Left hindlimb (tissue), 1 donor: Measurements from ENCODE around the gene CAST.
A peak's percentile ranks its signal among the peaks of the same experiment; 100 is the strongest.
"Not testable (repeated sequence)": the region's sequence is repeated elsewhere in the genome, so short reads cannot be mapped to it uniquely, and the experiment has no call there.

ENCODE experiments used
- DNase-seq: peaks from one replicate; pipeline ENCODE4 v3.0.0-alpha.2; 2018

Gene CAST, protein sequence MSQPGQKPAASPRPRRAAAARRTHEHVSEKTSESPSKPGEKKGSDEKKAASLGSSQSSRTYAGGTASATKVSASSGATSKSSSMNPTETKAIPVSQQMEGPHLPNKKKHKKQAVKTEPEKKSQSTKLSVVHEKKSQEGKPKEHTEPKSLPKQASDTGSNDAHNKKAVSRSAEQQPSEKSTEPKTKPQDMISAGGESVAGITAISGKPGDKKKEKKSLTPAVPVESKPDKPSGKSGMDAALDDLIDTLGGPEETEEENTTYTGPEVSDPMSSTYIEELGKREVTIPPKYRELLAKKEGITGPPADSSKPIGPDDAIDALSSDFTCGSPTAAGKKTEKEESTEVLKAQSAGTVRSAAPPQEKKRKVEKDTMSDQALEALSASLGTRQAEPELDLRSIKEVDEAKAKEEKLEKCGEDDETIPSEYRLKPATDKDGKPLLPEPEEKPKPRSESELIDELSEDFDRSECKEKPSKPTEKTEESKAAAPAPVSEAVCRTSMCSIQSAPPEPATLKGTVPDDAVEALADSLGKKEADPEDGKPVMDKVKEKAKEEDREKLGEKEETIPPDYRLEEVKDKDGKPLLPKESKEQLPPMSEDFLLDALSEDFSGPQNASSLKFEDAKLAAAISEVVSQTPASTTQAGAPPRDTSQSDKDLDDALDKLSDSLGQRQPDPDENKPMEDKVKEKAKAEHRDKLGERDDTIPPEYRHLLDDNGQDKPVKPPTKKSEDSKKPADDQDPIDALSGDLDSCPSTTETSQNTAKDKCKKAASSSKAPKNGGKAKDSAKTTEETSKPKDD

DNA sequence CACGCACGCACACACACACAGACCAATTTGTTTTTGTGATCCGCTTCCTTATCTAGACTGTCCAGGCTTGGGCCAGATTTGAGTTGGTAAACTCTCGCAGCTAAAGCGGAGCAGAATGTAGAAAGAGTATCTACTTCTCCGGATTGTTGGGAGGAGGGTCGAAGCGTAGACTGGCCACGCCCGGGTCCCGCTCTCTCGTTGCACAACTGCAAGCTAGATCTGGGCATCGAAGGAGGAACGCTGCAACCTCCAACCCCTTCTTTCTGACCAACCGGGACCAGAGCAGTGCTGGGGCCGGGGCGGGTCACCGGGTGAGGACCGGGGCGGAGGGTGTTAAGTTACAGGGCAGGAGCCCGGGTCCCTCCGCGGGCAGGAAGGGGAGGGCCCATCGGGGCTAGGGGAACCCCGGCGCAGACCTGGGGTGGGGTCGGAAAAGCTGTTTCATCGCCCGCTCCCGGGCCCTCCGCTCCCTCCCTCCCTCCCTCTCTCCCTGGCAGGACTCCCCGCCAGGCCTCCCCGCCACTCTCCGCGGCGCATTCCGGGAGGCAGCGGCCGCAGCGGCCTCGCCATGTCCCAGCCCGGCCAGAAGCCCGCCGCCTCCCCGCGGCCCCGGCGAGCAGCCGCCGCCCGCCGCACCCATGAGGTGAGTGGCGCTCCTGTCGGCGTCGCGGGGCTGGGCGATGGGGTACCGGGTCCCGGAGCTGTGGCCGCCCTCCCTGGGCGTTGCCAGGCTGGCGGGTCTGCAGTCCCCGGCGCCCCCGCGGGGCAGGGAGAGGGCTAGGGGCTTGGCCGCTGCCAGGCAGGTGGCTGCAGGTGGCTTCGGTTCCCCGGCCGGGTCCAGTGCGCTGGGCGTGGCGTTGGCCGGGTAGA lies at the start of gene CAST:
CAST (plus strand) TSS at position 522 of the 870 bp plus-strand sequence; CDS start at position 569, 47 bp downstream.
- peak; percentile 90 for DNase-seq

DNA sequence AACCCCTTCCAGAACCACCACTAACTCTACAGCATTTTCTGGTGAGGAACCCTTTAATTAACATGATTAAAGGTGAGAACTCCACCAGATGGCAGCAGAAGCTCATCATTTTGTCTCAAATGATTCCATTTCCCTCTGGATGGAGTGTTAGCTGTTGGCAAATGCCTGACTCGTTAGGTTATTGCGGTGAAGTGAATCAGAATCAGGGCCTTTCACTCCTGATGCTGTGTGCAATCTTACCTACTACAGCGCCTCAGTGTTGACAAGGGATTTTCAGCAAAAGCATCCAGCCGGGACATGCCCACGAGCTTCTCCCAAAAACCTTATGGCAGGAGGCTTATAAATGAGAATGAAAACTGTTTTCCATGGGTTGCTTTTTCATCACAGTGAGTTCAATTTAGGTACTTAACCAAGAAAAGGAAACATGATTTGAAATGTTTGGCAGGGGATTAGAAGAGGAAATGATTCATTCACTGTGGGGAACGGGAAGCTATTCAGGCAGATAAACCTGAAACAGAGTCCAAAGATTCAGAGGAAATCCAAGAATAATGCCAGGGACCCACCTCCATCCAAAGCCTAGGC lies 48.0 kb upstream of the CAST start:
- DNase-seq: peak; percentile 47

DNA sequence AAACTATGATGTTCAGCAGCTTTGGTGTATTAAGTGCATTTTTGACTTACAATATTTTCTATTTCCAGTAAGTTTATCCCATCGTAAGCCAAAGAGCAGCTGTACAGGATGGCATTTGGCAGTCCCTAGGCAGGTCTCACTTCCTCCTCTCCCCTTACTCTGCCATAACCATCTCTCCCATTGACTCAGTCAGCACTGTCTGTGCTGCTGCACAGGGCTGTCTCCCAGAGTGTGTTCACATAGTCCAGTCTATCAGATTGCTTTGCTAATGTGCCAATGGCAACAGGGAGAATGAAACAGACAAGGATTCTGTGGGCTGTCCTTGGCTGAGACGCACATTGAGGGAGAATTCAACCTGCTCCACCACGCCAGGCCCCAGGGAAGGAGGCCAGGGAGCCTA lies 47.0 kb upstream of the CAST start:
- DNase-seq: no peak

DNA sequence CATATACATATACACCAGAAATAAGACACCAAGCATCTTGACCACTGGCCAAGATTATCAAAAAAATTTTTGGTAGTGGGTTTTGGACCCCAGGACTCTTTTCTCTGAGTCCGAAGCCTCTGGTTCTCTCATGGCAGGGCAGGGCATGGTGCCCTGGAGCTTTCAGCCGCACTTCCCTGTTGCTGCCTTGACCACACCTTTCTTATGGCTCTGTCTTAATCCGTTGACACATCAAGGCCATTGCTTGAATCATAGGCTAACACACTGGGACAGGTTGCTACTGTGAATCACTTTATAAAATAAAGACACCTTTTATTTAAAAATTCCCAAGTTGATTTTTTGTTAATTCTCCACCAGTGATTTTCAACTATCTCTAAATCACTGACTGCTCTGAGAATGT lies 45.4 kb upstream of the CAST start:
- DNase-seq: no peak

DNA sequence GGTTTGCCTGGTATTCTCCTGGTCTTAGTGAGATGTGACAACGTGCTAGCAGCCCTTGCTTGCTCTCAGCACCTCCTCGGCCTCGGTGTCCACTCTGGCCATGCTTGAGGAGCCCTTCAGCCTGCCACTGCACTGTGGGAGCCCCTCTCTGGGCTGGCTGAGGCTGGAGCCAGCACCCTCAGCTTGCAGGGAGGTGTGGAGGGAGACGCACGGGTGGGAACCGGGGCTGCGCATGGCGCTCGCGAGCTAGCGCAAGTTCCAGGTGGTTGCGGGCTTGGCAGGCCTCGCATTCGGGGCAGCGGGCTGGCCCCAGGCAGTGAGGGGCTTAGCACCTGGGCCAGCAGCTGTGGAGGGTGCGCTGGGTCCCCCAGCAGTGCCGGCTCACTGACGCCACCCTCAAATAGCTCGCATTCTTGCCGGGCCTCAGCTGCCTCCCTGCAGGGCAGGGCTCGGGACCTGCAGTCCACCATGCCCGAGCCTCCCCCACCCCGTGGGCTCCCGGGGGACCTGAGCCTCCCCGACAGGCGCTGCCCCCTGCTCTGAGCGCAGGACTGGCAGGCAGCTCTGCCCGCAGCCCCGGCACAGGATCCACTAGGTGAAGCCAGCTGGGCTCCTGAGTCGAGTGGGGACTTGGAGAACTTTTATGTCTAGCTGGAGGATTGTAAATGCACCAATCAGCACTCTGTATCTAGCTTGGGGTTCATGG lies 43.7 kb upstream of the CAST start:
- DNase-seq: not testable (repeated sequence)

DNA sequence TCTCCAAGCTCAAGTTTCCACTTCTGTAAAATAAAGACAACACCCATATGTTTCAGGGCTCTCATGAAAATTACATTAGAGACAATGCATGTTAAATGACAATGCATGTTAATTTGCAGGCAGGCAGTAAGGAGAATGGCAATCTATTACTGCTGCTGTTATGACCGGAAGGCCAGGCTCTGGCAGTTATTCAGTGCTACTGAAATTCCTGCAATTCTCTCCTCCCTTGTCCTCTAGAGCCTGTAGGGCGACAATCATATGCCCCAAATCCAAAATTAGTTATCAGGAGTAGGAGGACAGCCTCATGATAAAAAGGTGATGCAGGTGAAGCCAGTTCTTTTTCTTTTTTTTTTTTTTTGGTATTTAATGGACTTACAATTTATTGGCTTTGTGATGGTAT lies 42.2 kb upstream of the CAST start:
- DNase-seq: no peak

DNA sequence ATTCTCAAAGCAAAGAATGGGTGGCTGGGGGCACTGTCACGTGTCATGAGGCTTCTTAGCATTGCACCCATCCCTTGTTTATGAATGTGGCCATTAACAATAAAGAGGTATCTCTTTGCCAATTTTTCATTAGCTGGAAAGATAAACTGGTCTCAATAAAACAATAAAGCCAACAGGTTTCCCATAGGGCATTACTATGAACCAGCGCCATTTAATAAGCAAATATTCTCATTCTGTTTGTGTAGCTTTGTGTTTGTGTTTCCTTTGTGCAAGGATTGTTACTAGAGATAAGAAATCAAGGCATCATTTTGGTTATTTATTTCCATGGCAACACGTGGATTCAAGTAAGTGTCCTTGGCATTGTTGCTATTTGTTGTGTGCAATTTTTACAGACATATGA lies 37.6 kb upstream of the CAST start:
- no peak for DNase-seq

DNA sequence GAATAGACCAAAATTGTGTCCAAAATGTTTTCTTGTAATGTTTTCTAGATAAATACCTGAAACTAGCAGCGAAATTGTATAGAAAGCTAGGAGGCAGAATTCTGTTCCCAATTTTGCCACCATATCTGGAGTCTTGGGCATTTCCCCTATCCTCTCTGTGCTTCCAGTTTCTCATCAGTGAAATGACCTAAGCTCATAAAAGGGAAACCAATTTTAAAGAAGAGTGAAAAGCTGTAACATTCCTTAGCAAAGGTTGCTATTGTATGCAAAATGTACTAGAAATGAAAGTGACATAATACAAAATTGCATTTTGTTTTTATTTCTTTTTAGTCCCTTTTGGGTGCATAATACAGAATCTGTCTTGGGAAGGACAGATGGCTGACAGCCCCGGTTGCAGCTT lies 36.8 kb upstream of the CAST start:
- no peak for DNase-seq

DNA sequence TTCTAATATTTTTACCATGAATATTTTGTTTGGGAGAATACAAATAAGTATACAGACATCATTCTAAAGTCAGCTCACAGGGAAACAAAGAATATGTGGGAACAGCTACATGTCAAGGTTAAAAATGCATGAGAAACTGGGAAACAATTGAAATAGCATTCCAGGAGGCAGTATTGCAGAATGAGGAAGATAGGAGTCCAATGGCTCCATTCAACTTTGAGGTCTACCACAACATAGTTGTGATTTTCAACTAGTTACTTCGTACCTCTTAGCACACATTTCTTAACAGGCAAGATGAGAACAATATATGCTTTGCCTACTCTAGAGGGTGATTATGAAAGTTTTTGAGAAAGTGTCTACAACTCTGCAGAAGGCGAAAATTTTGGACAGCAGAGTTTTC lies 35.2 kb upstream of the CAST start:
- no peak for DNase-seq

DNA sequence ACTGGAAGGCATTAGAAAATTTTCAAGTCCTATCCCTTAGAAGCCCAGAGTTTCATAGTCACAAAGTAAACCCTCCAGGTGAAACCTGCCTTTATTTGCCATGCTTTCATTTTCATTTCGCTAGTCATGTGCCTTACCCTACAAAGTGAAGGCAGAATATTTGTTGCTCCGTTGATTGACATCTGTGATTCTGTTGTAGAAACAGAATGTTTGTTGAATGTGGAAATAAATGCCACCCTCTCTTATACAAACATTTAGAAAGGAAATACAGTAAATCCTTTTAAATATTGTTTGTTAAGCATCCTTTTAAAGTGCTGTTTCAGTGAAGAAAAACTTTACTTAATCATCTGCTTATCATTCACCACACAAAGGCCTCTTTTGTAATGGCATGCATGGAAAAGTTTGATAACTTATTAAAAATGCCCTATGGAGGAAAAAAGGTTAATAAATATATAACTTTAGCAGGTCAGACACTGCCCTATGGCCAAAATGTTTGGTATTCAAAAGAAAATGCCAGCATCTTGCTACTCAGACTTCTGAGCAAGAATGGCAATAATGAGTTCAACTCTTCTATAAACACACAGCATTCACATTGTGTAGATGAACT lies 34.3 kb upstream of the CAST start:
- DNase-seq: no peak

DNA sequence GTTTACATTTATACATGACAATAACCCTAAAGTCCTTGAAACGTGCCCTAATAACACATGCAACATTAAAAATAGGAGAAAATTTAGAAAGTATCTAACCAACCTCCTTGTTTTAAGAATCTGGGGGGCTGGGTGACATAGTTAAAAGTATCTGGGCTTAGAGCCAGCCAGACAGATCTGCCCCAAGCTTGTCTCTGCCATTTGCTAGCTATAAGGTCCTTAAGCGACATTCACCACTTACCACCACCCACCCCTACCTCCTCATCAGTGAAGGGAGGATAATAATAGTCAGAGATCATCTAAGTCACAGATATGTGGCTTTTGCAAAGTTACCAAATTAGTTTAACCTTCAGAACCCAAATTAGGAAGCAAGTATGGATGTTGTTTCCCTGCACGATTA lies 33.8 kb upstream of the CAST start:
- no peak for DNase-seq

DNA sequence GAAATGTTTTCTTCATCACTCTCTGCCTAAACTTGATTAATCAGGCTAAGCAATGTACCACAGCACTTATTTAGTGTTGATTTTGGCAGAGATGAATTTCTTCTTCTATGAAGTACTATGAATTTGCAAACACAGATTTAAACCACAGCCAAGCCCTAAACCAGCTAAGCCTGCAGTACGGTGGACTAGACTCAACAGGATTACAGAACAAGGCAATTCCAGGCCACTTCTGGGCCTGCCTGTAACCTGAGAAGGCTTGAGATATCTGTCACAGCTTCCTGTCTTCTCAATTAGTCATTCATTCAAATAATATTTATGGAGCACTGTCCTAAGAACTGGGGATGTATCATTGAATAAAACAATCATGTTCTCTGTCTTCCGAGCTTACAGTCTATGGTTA lies 32.4 kb upstream of the CAST start:
- no peak for DNase-seq

DNA sequence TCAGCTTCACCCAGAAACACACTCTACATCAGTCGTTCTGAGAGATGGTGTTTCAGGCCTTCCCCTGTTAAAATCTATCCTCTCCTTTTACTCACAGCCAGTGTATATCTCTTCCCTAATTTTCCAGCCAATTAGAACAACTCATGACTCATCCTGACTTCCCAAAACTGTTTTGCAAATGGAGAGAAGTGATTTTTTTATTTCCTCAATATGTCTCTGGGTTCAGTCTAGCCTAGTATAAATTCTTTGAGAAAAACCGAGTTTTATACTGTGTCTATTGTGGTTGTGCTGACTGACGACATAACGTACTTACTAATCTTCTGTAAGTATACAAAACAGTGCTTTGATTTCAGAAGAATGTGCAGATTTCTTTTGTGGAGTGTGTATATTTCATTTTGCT lies 28.4 kb upstream of the CAST start:
- DNase-seq: no peak

DNA sequence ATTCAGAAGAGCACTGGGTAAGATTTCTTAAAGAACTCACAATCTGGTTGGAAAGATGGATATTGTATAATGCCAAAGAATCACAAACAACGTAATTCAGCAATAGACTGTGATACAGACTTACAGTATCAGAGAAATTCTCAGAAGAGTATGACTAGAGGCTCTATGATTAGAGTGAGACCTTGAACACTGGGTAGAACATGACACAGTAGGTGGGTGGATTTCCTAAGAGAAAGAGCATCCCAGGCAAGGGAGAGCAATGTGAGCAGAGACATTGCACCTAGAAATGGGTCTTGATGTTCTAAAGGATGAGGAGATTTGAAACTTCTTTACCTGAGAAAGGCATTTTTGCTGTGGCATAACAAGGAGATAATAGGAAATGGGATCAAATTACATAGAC lies 27.3 kb upstream of the CAST start:
- no peak for DNase-seq

DNA sequence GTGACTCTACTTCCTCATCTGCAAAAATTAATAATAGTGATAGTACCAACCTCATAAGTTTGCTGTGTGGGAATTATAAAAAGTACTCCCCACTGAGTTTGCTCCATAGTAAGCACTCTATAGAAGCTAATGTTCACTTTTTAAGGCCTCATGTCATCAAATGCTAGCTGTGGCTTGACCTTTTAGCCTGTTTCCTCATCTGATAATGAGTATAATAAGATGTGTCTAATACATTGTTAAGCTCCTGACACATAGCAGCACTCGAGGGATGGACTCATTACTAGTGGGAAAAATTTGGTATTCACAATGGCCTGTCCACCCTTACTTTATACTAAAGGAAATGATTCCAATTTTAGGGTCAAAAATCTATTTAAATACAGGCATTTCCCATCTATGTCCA lies 26.1 kb upstream of the CAST start:
- no peak for DNase-seq

DNA sequence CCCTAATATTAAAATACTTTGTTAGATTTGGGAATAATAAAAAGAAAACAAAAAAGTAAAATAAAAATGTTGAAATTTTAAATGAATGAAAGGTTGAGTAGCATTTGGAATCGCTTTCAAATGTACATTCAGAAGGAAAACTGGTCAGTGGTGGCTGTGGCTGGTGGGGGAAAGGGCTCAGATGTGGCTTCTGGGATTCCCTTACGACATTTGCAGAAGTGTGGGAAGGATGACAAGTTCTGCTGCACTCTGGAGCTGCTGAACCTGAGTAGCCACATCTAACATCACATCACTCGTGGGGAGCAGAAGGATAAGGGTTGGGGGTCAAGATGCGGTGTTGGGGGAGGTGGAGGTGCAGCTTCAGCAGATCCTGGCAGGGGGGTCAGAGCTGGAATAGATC lies 25.6 kb upstream of the CAST start:
- no peak for DNase-seq

DNA sequence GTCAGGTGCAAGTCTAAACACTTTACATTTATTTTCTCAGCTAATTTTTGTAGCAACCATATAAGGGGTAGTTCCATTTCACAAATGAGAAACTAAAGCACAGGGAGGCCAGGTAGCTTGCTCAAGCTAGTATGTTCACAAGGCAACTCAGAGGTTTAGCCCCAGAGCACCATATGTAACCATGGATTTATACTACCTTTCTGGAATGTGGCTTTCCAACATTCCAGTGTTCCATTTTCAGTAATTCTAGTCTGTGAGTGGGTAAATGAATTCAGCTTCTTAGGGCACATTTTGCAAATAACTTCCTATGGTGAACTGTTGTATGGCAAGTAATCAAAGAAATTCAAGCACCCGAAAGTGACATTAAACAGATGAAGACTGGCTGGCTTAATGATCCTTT lies 25.0 kb upstream of the CAST start:
- no peak for DNase-seq

DNA sequence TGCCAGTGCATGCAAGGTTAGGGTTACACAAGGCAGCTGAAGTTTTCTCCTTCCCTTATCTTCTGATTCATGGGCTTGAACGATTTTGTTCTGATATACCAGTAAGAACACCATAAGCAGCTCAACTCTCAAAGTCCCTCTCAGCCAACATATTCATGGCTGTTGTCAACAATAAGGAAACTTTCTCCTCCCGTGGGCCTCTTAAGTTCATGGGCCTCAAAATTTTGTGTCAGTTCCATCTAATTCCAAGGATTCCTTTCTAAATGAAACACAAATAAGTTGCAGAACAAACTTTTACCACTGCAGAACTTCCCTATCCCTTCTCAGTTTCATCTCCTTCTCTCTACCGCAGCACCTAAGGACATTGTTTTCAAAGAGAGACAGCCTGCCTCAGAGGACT lies 23.6 kb upstream of the CAST start:
- no peak for DNase-seq

DNA sequence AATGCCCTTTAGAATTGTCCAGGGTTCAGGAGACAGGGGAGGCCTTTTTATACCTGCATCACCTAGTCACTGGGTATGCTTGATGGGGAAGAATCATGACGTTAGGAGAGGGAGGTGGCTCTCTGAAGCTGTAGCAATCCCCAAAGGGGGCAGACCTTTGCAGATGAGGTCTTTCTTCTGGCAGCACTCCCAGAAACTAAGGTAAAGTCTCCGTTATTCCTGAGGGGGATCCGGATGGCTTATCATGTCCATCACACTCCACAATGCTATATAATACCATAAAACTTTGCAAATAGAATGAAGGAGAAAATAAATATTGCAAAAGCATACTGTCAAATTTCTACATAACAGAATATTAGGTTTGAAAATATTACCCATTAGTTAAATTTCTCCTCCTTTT lies 21.5 kb upstream of the CAST start:
- DNase-seq: no peak

DNA sequence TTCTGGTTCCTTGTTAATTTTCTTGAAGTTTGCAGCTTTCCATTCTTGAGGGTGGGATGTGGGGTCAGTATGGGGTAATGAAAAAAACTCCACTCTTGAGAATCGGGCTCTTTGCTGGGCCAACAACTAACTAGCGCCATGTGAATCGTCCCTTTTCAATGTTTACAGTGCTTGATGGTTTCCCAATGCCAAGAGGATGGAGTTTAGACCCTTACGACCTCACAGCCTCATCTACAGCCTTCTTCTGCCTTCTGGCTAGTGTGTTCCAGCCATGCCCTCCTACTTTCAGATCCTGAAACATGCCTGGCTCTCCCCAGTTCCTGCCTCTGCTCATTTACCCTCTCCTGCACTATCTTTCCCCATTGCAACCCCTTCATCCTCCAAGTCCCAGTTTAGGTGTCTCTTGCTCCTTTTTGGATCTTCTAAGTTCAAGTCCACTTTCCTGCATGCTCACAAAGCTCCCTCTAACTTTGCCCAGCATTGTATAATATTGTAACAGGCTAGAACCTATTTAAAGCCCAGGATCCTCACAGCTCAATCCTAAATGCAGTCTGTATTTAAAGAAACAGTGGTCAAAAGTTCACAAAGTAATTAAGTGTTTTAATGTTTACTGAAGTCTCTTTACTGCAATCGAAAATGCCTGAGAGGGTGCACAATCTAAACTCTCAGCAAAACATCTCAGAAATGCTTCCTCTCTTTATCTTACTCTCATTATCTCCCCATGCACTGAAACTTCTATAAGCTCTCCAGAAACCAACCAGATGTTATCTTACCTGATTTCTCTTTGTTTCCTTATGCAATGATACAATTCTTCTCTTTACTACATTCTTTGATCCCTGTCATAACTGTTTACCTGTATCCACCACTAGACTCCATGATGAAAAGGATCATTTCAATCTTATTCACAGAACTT lies 20.6 kb upstream of the CAST start:
- DNase-seq: no peak

DNA sequence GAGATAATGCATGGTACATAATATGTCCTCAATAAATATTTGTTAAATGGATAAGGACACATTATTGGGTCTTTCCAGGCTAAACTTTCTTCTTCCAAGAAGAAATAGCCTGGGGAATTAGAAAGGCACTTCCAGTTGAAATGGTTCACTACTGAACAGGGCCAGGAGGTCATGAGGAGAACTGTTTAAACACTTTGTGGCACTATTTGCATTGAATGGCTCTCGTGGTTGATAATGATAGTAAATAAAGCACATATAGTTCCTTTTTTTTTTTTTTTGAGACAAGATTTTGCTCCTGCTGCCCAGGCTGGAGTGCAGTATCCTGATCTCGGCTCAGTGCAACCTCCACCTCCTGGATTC lies 19.9 kb upstream of the CAST start:
- no peak for DNase-seq
